ENCODE data around the gene TTYH2.

TTYH2 gene

GRCh38 chr17:74251051-74251450 lies 37.7 kb downstream of the TTYH2 start:
- TF ChIP-seq REST (IDR thresholded peaks at IDR 0.05; ENCODE audit: low read depth) (no peak), TAF1 (IDR thresholded peaks at IDR 0.05; ENCODE audit: low read depth) (no peak), FOXM1 (IDR thresholded peaks at IDR 0.05; ENCODE audit: borderline replicate concordance, low read depth) (no peak), EP300 (IDR thresholded peaks at IDR 0.05; ENCODE audit: borderline replicate concordance) (no peak), NFIC (IDR thresholded peaks at IDR 0.05) (no peak), USF1 (IDR thresholded peaks at IDR 0.05) (no peak), YY1 (IDR thresholded peaks at IDR 0.05; ENCODE audit: low read depth) (no peak), RAD21 (IDR thresholded peaks at IDR 0.05; ENCODE audit: low read depth) (no peak)

GRCh38 chr17:74251569-74251968 lies 38.2 kb downstream of the TTYH2 start:
- no peak for TF ChIP-seq CREB1 (IDR thresholded peaks at IDR 0.05; ENCODE audit: low read depth)

- TF ChIP-seq TAF1 (IDR thresholded peaks at IDR 0.05; ENCODE audit: low read depth) (no peak), EP300 (IDR thresholded peaks at IDR 0.05; ENCODE audit: borderline replicate concordance) (no peak), CEBPB (IDR thresholded peaks at IDR 0.05) (no peak), EGR1 (IDR thresholded peaks at IDR 0.05) (no peak), RAD21 (IDR thresholded peaks at IDR 0.05; ENCODE audit: low read depth) (no peak), MAX (IDR thresholded peaks at IDR 0.05) (no peak)
Observed at GRCh38 chr17:74252211-74252610, 38.8 kb downstream of the TTYH2 start.

GRCh38 chr17:74253036-74253435 lies 39.7 kb downstream of the TTYH2 start:
- TF ChIP-seq TCF12 (IDR thresholded peaks at IDR 0.05; ENCODE audit: low read depth) (no peak), YY1 (IDR thresholded peaks at IDR 0.05; ENCODE audit: low read depth) (no peak), CEBPB (IDR thresholded peaks at IDR 0.05) (no peak), FOXM1 (IDR thresholded peaks at IDR 0.05; ENCODE audit: borderline replicate concordance, low read depth) (no peak), TAF1 (IDR thresholded peaks at IDR 0.05; ENCODE audit: low read depth) (no peak), USF1 (IDR thresholded peaks at IDR 0.05) (no peak), EGR1 (IDR thresholded peaks at IDR 0.05) (no peak), RAD21 (IDR thresholded peaks at IDR 0.05; ENCODE audit: low read depth) (no peak), TEAD4 (IDR thresholded peaks at IDR 0.05) (no peak), EP300 (IDR thresholded peaks at IDR 0.05; ENCODE audit: borderline replicate concordance) (no peak), NFIC (IDR thresholded peaks at IDR 0.05) (no peak), CREB1 (IDR thresholded peaks at IDR 0.05; ENCODE audit: low read depth) (no peak), ZBTB7A (IDR thresholded peaks at IDR 0.05; ENCODE audit: low read depth) (no peak), MAX (IDR thresholded peaks at IDR 0.05) (no peak), REST (IDR thresholded peaks at IDR 0.05; ENCODE audit: low read depth) (no peak)

- no peak for TF ChIP-seq MAX (IDR thresholded peaks at IDR 0.05)
- TF ChIP-seq TEAD4 (IDR thresholded peaks at IDR 0.05) = no peak
- no peak for TF ChIP-seq FOXM1 (IDR thresholded peaks at IDR 0.05; ENCODE audit: borderline replicate concordance, low read depth)
- no peak for TF ChIP-seq RAD21 (IDR thresholded peaks at IDR 0.05; ENCODE audit: low read depth)
- TF ChIP-seq YY1 (IDR thresholded peaks at IDR 0.05; ENCODE audit: low read depth) = no peak
- TF ChIP-seq REST (IDR thresholded peaks at IDR 0.05; ENCODE audit: low read depth) = no peak
- TF ChIP-seq USF1 (IDR thresholded peaks at IDR 0.05) = no peak
- TF ChIP-seq CEBPB (IDR thresholded peaks at IDR 0.05) = no peak
- no peak for TF ChIP-seq NFIC (IDR thresholded peaks at IDR 0.05)
- no peak for TF ChIP-seq EP300 (IDR thresholded peaks at IDR 0.05; ENCODE audit: borderline replicate concordance)
- TF ChIP-seq TCF12 (IDR thresholded peaks at IDR 0.05; ENCODE audit: low read depth) = no peak
- TF ChIP-seq EGR1 (IDR thresholded peaks at IDR 0.05) = no peak
- no peak for TF ChIP-seq ZBTB7A (IDR thresholded peaks at IDR 0.05; ENCODE audit: low read depth)
- TF ChIP-seq CREB1 (IDR thresholded peaks at IDR 0.05; ENCODE audit: low read depth) = no peak
- no peak for TF ChIP-seq TAF1 (IDR thresholded peaks at IDR 0.05; ENCODE audit: low read depth)
Observed at GRCh38 chr17:74257311-74257710, 43.9 kb downstream of the TTYH2 start.
